ENCODE data around the gene SLIT3.

DNA sequence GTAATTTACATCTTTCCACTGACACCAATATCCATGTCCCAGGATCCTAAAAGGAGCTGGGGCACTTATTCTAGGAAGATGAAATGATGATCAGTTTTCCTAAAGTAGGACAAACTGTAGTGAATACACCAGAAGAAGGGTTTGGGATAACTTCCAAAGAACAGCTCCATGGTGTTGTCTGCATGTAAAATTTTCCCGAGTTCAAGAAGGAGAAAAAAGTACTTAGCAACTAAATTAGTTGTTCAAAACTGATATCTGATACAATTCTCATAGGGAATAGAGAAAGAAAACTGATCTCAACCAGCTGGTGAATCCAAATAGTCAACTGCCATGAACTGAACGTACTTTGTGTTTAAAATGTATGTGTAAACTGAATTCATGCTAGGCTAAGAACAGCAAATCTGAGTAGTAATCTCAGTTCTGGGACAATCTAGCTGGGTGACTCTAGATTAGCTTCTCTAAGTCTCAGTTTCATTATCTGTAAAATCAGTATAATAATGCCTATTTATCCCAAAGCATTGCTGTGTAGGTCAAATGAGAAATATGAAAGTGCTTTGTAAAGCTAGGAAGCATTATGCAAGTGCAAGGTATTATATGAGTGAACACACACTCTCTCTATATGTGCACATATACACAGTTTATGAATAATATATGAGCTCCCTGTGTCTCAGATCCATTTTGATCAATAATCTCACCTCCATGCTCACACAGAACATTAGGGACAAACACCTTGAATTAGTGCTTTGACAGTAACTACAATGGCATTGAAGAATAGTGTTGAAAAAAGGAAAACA is 357.7 kb downstream of the SLIT3 start:
- TF ChIP-seq BMI1 (IDR thresholded peaks at IDR 0.05; ENCODE audit: borderline replicate concordance) (no peak), JUNB (IDR thresholded peaks at IDR 0.05) (no peak), POLR2A (IDR thresholded peaks at IDR 0.05; ENCODE audit: low read depth, low read length) (no peak), BCL11A (IDR thresholded peaks at IDR 0.05; ENCODE audit: low read depth, low read length) (no peak), CHD2 (IDR thresholded peaks at IDR 0.05; ENCODE audit: borderline replicate concordance, low read depth, low read length) (no peak), CREB1 (IDR thresholded peaks at IDR 0.05; ENCODE audit: low read depth) (no peak), EZH2 (IDR thresholded peaks at IDR 0.05; ENCODE audit: borderline replicate concordance, control insufficient read depth, low read depth, low read length) (no peak), POLR2AphosphoS5 (IDR thresholded peaks at IDR 0.05; ENCODE audit: low read length) (no peak), SREBF2 (IDR thresholded peaks at IDR 0.05; ENCODE audit: low read length) (no peak), CEBPB (IDR thresholded peaks at IDR 0.05; ENCODE audit: borderline replicate concordance in 1 of 2, low read depth in 2 of 2, low read length in 2 of 2) (no peak)
- TF ChIP-seq, protein P1, sequence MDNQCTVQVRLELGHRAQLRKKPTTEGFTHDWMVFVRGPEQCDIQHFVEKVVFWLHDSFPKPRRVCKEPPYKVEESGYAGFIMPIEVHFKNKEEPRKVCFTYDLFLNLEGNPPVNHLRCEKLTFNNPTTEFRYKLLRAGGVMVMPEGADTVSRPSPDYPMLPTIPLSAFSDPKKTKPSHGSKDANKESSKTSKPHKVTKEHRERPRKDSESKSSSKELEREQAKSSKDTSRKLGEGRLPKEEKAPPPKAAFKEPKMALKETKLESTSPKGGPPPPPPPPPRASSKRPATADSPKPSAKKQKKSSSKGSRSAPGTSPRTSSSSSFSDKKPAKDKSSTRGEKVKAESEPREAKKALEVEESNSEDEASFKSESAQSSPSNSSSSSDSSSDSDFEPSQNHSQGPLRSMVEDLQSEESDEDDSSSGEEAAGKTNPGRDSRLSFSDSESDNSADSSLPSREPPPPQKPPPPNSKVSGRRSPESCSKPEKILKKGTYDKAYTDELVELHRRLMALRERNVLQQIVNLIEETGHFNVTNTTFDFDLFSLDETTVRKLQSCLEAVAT (IDR thresholded peaks at IDR 0.05): no peak
- TF ChIP-seq, protein P2, sequence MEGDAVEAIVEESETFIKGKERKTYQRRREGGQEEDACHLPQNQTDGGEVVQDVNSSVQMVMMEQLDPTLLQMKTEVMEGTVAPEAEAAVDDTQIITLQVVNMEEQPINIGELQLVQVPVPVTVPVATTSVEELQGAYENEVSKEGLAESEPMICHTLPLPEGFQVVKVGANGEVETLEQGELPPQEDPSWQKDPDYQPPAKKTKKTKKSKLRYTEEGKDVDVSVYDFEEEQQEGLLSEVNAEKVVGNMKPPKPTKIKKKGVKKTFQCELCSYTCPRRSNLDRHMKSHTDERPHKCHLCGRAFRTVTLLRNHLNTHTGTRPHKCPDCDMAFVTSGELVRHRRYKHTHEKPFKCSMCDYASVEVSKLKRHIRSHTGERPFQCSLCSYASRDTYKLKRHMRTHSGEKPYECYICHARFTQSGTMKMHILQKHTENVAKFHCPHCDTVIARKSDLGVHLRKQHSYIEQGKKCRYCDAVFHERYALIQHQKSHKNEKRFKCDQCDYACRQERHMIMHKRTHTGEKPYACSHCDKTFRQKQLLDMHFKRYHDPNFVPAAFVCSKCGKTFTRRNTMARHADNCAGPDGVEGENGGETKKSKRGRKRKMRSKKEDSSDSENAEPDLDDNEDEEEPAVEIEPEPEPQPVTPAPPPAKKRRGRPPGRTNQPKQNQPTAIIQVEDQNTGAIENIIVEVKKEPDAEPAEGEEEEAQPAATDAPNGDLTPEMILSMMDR (IDR thresholded peaks at IDR 0.05 in 2 of 3, conservative IDR thresholded peaks at IDR 0.05 in 1 of 3; ENCODE audit: control insufficient read depth in 2 of 3, extremely low read depth in 1 of 3, insufficient read depth in 1 of 3, low read depth in 3 of 3, low read length in 3 of 3): no peak
- TF ChIP-seq, protein P3, sequence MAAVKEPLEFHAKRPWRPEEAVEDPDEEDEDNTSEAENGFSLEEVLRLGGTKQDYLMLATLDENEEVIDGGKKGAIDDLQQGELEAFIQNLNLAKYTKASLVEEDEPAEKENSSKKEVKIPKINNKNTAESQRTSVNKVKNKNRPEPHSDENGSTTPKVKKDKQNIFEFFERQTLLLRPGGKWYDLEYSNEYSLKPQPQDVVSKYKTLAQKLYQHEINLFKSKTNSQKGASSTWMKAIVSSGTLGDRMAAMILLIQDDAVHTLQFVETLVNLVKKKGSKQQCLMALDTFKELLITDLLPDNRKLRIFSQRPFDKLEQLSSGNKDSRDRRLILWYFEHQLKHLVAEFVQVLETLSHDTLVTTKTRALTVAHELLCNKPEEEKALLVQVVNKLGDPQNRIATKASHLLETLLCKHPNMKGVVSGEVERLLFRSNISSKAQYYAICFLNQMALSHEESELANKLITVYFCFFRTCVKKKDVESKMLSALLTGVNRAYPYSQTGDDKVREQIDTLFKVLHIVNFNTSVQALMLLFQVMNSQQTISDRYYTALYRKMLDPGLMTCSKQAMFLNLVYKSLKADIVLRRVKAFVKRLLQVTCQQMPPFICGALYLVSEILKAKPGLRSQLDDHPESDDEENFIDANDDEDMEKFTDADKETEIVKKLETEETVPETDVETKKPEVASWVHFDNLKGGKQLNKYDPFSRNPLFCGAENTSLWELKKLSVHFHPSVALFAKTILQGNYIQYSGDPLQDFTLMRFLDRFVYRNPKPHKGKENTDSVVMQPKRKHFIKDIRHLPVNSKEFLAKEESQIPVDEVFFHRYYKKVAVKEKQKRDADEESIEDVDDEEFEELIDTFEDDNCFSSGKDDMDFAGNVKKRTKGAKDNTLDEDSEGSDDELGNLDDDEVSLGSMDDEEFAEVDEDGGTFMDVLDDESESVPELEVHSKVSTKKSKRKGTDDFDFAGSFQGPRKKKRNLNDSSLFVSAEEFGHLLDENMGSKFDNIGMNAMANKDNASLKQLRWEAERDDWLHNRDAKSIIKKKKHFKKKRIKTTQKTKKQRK (IDR thresholded peaks at IDR 0.05; ENCODE audit: low read depth, low read length): no peak
